HEK293T (cell line): Measurements from ENCODE around the gene C20orf141.

ENCODE experiments used
- BHLHE40 ChIP-seq: fragments of 450-650 bp; IDR thresholded peaks from 2 replicates; pipeline ENCODE4 v1.6.1; 2016; ENCODE audit warnings: mild to moderate bottlenecking, moderate library complexity, borderline replicate concordance
- CTBP1 ChIP-seq: fragments of 450-650 bp; IDR thresholded peaks from 2 replicates; pipeline ENCODE4 v1.6.1; 2016; ENCODE audit warnings: borderline replicate concordance
- ELF4 ChIP-seq: fragments of 450-650 bp; IDR thresholded peaks from 2 replicates; pipeline ENCODE4 v1.6.1; 2017; ENCODE audit warnings: antibody characterized with exemption
- FOXA1 ChIP-seq: fragments of 450-650 bp; IDR thresholded peaks from 2 replicates; pipeline ENCODE4 v1.6.1; 2016; ENCODE audit warnings: mild to moderate bottlenecking
- FOXK2 ChIP-seq: fragments of 450-650 bp; IDR thresholded peaks from 2 replicates; pipeline ENCODE4 v1.6.1; 2016; ENCODE audit warnings: mild to moderate bottlenecking
- L3MBTL2 ChIP-seq: fragments of 450-650 bp; conservative IDR thresholded peaks from 2 replicates; pipeline ENCODE4 v1.6.1; 2016; ENCODE audit warnings: mild to moderate bottlenecking
- LEF1 ChIP-seq: fragments of 450-650 bp; IDR thresholded peaks from 2 replicates; pipeline ENCODE4 v1.6.1; 2017; ENCODE audit warnings: mild to moderate bottlenecking, borderline replicate concordance
- NFRKB ChIP-seq: fragments of 450-650 bp; IDR thresholded peaks from 2 replicates; pipeline ENCODE4 v1.6.1; 2016; ENCODE audit warnings: mild to moderate bottlenecking, moderate library complexity
- PKNOX1 ChIP-seq: fragments of 450-650 bp; IDR thresholded peaks from 2 replicates; pipeline ENCODE4 v1.6.1; 2016
- SP1 ChIP-seq: fragments of 450-650 bp; IDR thresholded peaks from 2 replicates; pipeline ENCODE4 v1.6.1; 2017
- SUZ12 ChIP-seq: fragments of 450-650 bp; IDR thresholded peaks from 2 replicates; pipeline ENCODE4 v1.6.1; 2016; ENCODE audit warnings: mild to moderate bottlenecking
- ZNF384 ChIP-seq: fragments of 450-650 bp; IDR thresholded peaks from 2 replicates; pipeline ENCODE4 v1.6.1; 2016

- TF ChIP-seq L3MBTL2: no peak
- TF ChIP-seq SP1: no peak
- TF ChIP-seq FOXA1: no peak
- no peak for TF ChIP-seq SUZ12
- TF ChIP-seq ELF4: no peak
- no peak for TF ChIP-seq ZNF384
- TF ChIP-seq NFRKB: no peak
- TF ChIP-seq BHLHE40: no peak
- TF ChIP-seq LEF1: no peak
- no peak for TF ChIP-seq CTBP1
- no peak for TF ChIP-seq FOXK2
- no peak for TF ChIP-seq PKNOX1
Observed at GRCh38 chr20:2778602-2779321, 36.0 kb upstream of the C20orf141 start.
